GM18498 (cell line): Measurements from ENCODE around the gene MYL4.
"Not testable (repeated sequence)": the region's sequence is repeated elsewhere in the genome, so short reads cannot be mapped to it uniquely, and the experiment has no call there.

Experiments used
- ATAC-seq: cut with Tn5 transposase; IDR thresholded peaks from one replicate; pipeline ENCODE4 v1.9.1; 2021; ENCODE audit warnings: mild to moderate bottlenecking, moderate library complexity; ENCODE audit not compliant: unreplicated experiment

The MYL4 gene

DNA sequence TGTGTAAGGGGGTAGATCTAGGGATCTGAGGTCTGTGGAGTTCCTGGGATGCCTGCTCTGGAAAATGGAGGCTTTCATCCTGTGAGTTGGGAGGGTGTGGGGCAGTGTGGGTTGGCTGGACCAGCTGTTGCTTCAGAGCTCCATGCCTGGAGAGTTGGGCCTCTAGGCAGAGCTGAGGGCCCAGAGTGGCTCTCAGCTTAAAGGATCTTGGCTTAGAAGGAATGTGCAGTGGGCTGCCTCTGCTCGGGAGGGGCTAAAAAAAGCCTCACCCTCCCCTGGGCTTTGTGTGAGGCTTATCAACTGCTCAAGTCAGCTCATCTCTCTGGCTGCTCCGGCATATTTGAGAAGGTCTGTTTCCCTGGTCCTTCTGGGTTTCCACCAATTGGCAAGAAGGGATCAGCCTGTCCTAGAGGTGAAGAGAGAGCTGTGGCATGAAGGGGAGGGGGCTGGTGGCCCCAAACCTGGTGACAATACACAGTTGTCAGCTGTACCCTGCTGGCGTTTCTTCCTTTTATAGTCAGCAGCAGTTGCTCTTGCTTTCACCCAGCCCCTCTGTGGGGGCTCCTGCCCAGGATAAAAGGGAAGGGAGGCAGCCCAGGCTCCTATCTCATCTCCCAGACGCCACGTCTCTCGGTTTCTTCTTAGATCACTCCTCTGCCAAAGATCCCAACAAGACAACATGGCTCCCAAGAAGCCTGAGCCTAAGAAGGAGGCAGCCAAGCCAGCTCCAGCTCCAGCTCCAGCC, at the start of gene MYL4:
Gene MYL4, plus strand, starts transcription at position 605 of the 745 bp plus-strand sequence. Its CDS starts 75 bp downstream, at position 680.
- no peak for ATAC-seq

- ATAC-seq: no peak
These were observed 47.0 kb upstream of the MYL4 start for GRCh38 chr17:47162013-47162622.

- ATAC-seq: no peak
These were observed 44.9 kb upstream of the MYL4 start for GRCh38 chr17:47164263-47164662.

GRCh38 chr17:47165137-47165536, 44.0 kb upstream of the MYL4 start:
- ATAC-seq: no peak

- ATAC-seq: not testable (repeated sequence)
These were observed 42.3 kb upstream of the MYL4 start for GRCh38 chr17:47166854-47167253.

GRCh38 chr17:47168896-47169295, 40.3 kb upstream of the MYL4 start:
- not testable (repeated sequence) for ATAC-seq

GRCh38 chr17:47170710-47171109, 38.4 kb upstream of the MYL4 start:
- no peak for ATAC-seq

DNA sequence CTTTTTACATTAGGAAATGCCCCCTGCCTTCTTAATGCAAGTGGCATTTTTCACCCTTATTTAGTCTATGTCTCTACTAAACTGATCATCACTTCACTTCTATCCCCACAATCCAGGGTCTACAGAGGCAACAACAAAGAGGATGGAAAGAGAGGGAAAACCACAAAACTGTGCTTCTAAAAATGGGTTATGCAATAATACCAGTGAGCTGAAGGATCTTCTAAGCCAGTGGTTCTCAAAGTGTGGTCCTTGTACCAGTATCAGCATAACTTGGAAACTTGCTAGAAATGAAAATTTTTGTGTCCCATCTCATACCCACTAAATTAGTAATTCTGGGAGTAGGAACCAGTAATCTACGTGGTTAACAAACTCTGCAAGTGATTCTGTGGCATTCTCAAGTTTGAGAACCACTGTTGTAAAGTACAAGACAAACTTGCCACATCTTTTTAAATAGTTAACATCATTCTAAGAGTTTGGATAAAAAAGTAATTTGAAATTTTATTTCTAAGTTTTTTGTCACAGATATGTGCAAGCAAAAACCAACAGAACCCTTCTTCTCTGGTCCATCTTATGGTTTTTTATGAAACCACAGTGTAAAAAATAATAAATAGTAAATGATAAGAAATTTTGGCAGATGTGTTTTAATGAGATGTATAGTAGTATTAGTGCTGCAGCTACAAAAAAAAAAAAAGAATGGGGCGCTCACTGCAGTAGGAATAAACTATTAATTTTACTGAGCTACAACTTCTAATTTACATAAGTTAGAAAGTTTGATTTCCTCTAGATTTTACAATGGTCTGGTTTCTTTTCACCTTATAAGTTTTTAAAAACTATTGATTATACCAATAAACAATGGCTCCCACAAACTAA, 36.2 kb upstream of the MYL4 start:
- no peak for ATAC-seq

DNA sequence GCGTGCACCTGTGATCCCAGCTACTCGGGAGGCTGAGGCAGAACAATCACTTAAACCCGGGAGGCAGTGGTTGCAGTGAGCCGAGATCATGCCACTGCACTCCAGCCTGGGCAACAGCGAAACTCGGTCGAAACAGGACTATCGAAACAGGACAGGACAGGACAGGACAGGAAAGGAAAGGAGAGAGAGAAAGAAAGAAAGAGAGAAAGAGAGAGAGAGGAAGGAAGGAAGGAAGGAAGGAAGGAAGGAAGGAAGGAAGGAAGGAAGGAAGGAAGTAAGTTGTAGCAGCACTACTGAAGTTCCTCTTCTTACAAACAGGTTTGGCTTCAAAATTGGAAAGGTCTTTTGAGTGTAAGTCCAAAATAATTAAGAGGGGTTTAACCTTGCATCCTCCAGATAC, 34.3 kb upstream of the MYL4 start:
- not testable (repeated sequence) for ATAC-seq

- no peak for ATAC-seq
These were observed 32.7 kb upstream of the MYL4 start for GRCh38 chr17:47176389-47176826.

DNA sequence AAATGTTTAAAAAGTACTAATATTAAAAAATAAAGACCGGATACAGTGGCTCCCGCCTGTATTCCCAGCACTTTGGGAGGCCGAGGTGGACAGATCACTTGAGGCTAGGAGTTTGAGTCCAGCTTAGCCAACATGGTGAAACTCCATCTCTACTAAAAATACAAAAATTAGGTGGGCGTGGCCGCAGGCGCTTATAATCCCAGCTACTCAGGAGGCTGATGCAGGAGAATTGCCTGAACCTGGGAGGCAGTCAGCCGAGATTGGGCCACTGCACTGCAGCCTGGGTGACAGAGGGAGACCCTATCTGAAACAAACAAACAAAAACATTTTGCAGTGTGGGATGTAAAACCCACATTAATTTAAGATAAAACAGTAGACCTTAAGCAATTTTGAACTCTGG, 31.9 kb upstream of the MYL4 start:
- no peak for ATAC-seq

DNA sequence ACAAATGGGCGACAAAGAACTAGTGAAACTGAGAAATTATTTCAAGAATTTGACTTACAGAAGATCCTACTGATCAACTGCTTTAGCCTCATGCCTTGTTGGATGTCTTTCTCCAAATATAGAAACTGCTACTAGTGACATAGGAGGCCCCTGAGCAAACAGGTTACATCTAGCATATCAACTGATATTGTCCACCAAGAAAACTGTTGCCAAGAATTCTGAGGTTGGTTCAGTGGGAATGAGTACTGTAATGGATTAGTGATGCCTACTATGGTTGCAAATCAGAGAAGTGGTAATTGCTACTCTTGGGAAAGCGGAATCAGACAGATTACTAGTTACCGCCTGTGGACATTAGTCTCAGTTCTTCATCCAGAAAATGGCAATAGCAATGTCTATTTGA, 30.0 kb upstream of the MYL4 start:
- ATAC-seq: no peak

- ATAC-seq: no peak
These were observed 28.8 kb upstream of the MYL4 start for GRCh38 chr17:47180337-47180736.

DNA sequence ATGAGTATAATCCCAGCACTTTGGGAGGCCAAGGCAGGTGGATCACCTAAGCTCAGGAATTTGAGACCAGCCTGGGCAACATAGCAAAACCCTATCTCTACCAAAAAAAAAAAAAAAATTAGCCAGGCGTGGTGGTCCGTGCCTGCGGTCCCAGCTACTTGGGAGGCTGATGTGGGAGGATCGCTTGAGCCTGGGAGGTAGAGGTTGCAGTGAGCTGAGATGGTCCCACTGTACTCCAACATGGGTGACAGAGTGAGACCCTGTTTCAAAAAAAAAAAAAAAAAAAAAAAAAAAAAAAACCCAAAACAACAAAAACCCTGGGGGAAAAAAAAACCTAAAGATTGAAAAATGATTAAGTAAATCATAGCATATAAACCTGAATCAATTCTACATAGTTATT, 28.2 kb upstream of the MYL4 start:
- ATAC-seq: not testable (repeated sequence)

DNA sequence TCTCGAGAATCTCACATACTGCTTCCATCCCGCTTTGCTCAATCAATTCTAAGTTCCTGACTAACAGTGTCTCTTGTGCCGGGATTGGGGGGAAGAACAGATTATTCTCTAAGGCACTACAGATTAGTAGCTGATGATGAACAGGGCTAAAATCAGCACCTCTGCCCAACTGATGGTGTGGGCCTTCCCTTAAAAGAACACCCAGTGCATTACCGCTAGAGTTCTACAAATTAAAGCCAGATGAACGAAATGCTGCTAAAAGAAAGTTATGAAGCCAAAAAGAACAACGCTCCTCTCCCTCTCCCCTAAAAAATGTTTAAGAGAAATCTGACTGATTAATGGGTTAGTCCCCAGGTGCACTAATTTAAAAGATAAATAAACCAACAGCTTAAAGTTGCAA, 24.5 kb upstream of the MYL4 start:
- no peak for ATAC-seq

DNA sequence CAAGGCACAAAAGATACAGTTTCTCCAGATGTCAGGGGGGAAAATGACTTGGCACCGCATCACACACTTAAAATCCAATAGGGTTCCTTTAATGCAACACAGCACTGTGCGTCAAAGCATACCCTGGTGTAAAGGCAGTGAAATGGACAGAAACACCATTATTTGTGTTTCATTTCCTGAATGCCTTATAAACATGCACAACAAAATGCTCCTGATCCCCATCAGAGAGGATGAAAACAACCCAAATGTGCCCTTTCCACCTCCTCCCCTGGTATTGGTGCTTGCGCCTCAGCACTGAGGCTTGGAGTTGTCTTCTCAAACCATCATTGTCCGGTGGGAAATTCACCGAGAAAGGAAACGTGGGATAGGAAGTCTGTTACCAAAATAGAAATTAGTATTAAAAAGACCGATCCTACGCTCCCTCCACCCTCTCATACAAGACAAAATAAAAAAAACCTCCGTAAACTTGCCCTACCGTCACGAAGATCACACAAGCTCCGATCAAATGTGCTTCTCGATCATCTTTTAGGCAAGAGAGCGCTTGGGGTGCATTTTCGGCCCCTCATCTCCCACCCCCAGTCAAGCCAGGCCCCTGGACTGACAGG, 20.8 kb upstream of the MYL4 start:
- no peak for ATAC-seq

DNA sequence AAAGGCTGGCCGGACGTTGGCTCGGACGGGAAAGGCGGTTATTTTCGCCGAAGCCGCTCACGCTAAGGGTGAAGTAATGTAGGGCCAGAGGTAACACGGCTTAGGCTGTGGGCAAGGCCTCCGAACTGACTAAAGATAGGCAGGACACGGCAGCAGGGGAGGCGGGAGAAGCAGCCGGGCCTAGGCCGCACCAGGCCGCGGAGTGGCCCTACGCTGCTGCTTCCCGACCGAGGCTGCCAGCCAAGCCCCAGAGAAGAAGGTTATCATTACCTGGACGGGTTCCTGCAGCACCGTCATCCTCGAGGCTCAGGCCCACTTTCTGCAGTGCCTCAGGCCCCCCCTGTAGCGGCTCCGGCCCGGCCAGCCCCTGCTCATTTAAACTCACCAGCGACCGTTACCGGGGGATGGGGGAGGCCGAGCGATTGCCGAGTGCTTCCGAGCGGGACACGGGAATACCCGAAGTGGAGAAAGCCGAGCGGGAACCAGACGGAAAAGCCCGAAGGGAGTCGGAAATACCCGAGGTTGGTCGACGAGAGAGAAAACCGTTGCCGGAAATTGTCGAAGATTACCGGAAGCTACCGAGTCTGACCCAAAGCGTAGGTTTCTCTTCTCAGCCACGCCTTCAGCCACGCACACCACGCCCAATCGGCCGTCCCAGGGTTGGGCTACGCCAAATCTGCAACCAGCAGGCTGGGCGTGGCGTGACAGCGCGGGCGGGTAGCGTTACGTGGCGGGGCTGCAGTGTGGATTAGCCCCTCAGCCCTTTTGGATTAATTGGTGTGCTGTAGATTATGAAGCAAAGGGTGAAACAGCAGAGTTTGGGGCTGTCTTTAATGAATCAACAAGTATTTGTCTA, 20.0 kb upstream of the MYL4 start, which contains the start of gene CDC27:
Gene CDC27, minus strand, starts transcription at position 420 of the 856 bp plus-strand sequence. Its CDS starts 123 bp downstream, at position 297.
- peak; percentile 94 for ATAC-seq

DNA sequence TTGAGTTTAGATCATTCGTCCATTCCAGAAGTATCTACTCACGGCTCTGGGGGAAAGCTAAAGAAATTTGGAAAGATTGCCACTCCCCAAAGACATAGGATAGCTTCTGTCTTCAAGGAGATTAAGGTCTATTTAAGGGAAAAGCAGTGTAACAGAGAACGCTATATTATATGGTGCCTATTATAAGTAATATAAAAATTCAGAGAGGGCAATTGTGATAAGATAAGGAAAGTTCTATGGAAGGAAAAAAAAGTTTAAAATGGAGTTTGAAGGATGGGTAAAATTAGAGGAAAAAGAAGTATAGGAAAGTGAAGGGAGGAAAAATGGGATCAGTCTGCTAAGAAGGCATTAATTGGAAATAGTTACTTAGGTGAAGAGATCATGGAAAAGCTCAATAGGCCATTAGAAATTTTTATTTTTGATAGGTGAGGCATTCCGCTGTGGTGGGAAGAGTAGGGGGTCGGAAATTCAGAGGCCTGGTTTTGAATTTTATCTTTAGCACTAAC, 19.4 kb upstream of the MYL4 start:
- ATAC-seq: no peak

DNA sequence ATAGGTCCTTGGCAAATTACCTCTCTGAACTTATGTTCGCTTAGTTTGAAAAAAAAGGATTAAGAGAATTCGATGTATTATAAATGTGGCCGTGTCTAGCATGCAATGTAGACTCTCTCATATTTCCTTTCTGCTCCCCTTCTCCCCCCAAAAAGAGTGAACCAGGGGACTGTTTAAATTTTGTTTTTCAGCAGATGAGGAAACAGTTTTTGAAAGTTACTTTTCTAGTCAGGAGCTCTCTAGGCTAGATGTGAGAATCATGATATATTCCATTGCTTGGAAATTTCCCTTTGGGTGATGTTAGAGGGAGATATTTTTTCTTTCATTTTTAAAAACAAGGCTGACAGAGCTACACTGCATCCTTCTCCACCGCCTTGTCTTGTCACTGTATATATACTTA, 18.9 kb upstream of the MYL4 start:
- no peak for ATAC-seq

DNA sequence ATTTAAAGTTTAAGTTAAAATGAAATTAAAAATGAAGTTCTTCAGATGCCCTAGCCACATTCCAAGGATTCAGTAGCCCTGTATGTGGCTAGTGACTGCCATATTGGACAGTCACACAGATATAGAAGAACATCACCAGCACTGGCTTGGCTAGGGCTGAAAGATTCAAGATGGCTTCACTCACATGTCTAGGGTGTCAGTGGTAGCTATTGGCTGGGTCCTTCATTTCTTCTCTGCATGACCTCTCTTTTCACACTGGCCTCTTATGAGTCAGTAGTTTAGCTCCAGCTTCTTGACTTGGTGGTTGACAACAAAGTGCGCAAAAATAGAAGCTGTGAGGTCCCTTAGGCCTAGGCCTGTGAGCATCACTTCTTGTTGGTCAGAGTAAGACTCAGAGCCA, 18.4 kb upstream of the MYL4 start:
- no peak for ATAC-seq
